Neuronal stem cell (in vitro differentiated cells): ENCODE measurements around the gene CDKN2A.
"Not testable (repeated sequence)": the region's sequence is repeated elsewhere in the genome, so short reads cannot be mapped to it uniquely, and the experiment has no call there.

Experiments used
- DNase-seq: peaks from one replicate; pipeline ENCODE4 v3.0.0-alpha.2; 2013; ENCODE audit warnings: low spot score
- H2AFZ ChIP-seq: one replicate; pipeline ENCODE4 v1.6.1; 2013; ENCODE audit warnings: mild to moderate bottlenecking, low read length, inconsistent platforms
- H2AK5ac ChIP-seq: 2 replicates; pipeline ENCODE4 v1.6.1; 2013; ENCODE audit warnings: low read depth, mild to moderate bottlenecking, inconsistent platforms, low read length, moderate library complexity, mixed read lengths
- H2BK120ac ChIP-seq: 2 replicates; pipeline ENCODE4 v1.6.1; 2013; ENCODE audit warnings: low read depth, mild to moderate bottlenecking, inconsistent platforms, low read length, moderate library complexity, mixed read lengths
- H2BK12ac ChIP-seq: one replicate; pipeline ENCODE4 v1.6.1; 2013; ENCODE audit warnings: low read length, inconsistent platforms
- H2BK15ac ChIP-seq: 2 replicates; pipeline ENCODE4 v1.6.1; 2013; ENCODE audit warnings: mild to moderate bottlenecking, low read length, inconsistent platforms, mixed read lengths
- H2BK5ac ChIP-seq: one replicate; pipeline ENCODE4 v1.6.1; 2013; ENCODE audit warnings: inconsistent platforms, mild to moderate bottlenecking, low read length, moderate library complexity
- H3K14ac ChIP-seq: one replicate; pipeline ENCODE4 v1.6.1; 2013; ENCODE audit warnings: low read length, inconsistent platforms
- H3K18ac ChIP-seq: 2 replicates; pipeline ENCODE4 v1.6.1; 2013; ENCODE audit warnings: low read length, inconsistent platforms
- H3K23ac ChIP-seq: 2 replicates; pipeline ENCODE4 v1.6.1; 2013; ENCODE audit warnings: low read depth, mild to moderate bottlenecking, mixed read lengths, low read length, inconsistent platforms; ENCODE audit not compliant: poor library complexity
- H3K27ac ChIP-seq: replicated peaks from 3 replicates; pipeline ENCODE4 v1.5.1; 2013; ENCODE audit warnings: low read length, inconsistent platforms
- H3K27me3 ChIP-seq, 3 experiments: 2 replicates each; pipeline ENCODE4 v1.6.1; 2013; ENCODE audit warnings: low read length in 3 of 3, mild to moderate bottlenecking in 2 of 3, inconsistent platforms in 1 of 3, low read depth in 1 of 3, mixed read lengths in 1 of 3, moderate library complexity in 1 of 3; ENCODE audit not compliant: control insufficient read depth in 3 of 3, insufficient read depth in 3 of 3
- H3K36me3 ChIP-seq, 2 donors: replicated peaks in 1 of 2; 2 replicates each; pipeline ENCODE4 v1.6.1; 2013; ENCODE audit warnings: low read length in 2 of 2; ENCODE audit not compliant: control insufficient read depth in 2 of 2, insufficient read depth in 2 of 2
- H3K4ac ChIP-seq: 2 replicates; pipeline ENCODE4 v1.6.1; 2013; ENCODE audit warnings: inconsistent platforms, mild to moderate bottlenecking, low read length, moderate library complexity
- H3K4me1 ChIP-seq, 2 donors: 1 replicate in 1 of 2; 2 replicates in 1 of 2; pipeline ENCODE4 v1.6.1; 2013; ENCODE audit warnings: low read length in 2 of 2, low read depth in 1 of 2; ENCODE audit not compliant: control insufficient read depth in 2 of 2, insufficient read depth in 1 of 2
- H3K4me2 ChIP-seq: one replicate; pipeline ENCODE4 v1.6.1; 2013; ENCODE audit warnings: mild to moderate bottlenecking, low read length, inconsistent platforms; ENCODE audit not compliant: insufficient read depth, poor library complexity, severe bottlenecking
- H3K4me3 ChIP-seq, 2 donors: 2 replicates each; pipeline ENCODE4 v1.5.1; 2013; ENCODE audit warnings: low read length in 2 of 2, mild to moderate bottlenecking in 2 of 2, inconsistent platforms in 1 of 2, moderate library complexity in 1 of 2
- H3K79me1 ChIP-seq: one replicate; pipeline ENCODE4 v1.6.1; 2013; ENCODE audit warnings: low read depth, mild to moderate bottlenecking, inconsistent platforms, low read length, moderate library complexity
- H3K9ac ChIP-seq: one replicate; pipeline ENCODE4 v1.6.1; 2013; ENCODE audit warnings: mild to moderate bottlenecking, low read depth, low read length, inconsistent platforms; ENCODE audit not compliant: poor library complexity
- H3K9me3 ChIP-seq, 2 donors: replicated peaks in 1 of 2; 2 replicates each; pipeline versions ENCODE3 to v1.6.1; 2013; ENCODE audit warnings: low read length in 2 of 2, mild to moderate bottlenecking in 2 of 2, inconsistent platforms in 1 of 2, low read depth in 1 of 2, mixed read lengths in 1 of 2, moderate library complexity in 1 of 2; ENCODE audit not compliant: control insufficient read depth in 2 of 2, insufficient read depth in 1 of 2
- H4K8ac ChIP-seq: one replicate; pipeline ENCODE4 v1.6.1; 2013; ENCODE audit warnings: low read depth, mild to moderate bottlenecking, inconsistent platforms, low read length, moderate library complexity
- H4K91ac ChIP-seq: one replicate; pipeline ENCODE4 v1.6.1; 2013; ENCODE audit warnings: low read length, low read depth, mild to moderate bottlenecking, inconsistent platforms; ENCODE audit not compliant: poor library complexity
- WGBS, 2 donors: extraction: QIAGEN DNeasy Blood & Tissue Kit; methylation state at CpG; one replicate each; pipeline ENCODE4 v1.1.7; 2013; ENCODE audit warnings: missing lambda C conversion rate in 2 of 2, mixed read lengths in 1 of 2; ENCODE audit not compliant: insufficient read length in 2 of 2, insufficient replicate concordance in 1 of 2; ENCODE audit errors: extremely low coverage in 2 of 2; 5-methylcytosine and 5-hydroxymethylcytosine counted together

The CDKN2A gene

DNA sequence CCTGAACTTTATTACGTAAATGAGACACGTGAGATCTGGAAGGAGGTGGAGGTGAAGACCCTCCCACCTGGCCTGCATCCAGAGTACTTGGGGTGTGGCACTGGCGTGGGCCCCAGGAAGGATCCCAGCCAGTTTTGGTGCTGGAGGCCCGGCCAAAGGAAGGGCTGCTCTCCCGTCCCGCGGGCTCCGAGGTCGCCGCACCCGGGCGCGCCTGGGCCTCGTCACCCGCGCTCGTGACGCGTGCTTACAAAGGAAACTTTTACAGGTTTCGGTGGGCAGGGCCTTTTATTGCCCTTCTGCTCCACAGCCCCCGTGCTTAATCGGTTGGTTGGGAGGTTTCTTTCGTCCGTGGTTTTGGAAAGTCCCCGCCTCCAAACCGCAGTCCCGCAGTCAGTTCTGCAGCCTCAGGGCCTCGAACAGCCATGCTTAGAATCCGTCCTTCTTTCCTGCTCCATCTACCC lies 29.2 kb downstream of the CDKN2A start:
- Histone ChIP-seq H2BK12ac (no peak overlapping the region), H3K27me3 (peaks cover 39 to 79% (median 60%) of the 10 kb centered on the region in 3 experiments), H3K9ac (no peak overlapping the region)

GRCh38 chr9:21961569-21961968 lies 32.6 kb downstream of the CDKN2A start:
- Histone ChIP-seq H2BK15ac (no peak overlapping the region), H3K27me3 (peaks cover 15 to 61% (median 26%) of the 10 kb centered on the region in 3 experiments), H2AFZ (no peak overlapping the region), H3K23ac (no peak overlapping the region), H3K27ac (no peak overlapping the region), H3K18ac (no peak overlapping the region), H2BK120ac (no peak overlapping the region), H3K9ac (no peak overlapping the region), H3K4ac (no peak overlapping the region), H2BK5ac (no peak overlapping the region), H3K14ac (no peak overlapping the region), H4K91ac (no peak overlapping the region), H3K9me3 (no peaks in the 10 kb centered on the region), H3K79me1 (no peaks in the 10 kb centered on the region), H3K36me3 (no peaks in the 10 kb centered on the region), H2AK5ac (no peak overlapping the region), H3K4me2 (no peak overlapping the region), H2BK12ac (no peak overlapping the region), H4K8ac (no peak overlapping the region), H3K4me1 (peaks cover 2 to 9% of the 10 kb centered on the region in 2 donors), H3K4me3 (no peak overlapping the region)
- no peak for DNase-seq
- WGBS, 2 donors = no CpG with 5 or more reads among the region's 2 CpGs

More for the DNA sequence above, 29.2 kb downstream of the CDKN2A start:
- Histone ChIP-seq H3K79me1 (no peaks in the 10 kb centered on the region), H2BK120ac (no peak overlapping the region), H3K9me3 (peaks cover 3 to 9% of the 10 kb centered on the region in 2 donors), H3K36me3 (no peaks in the 10 kb centered on the region), H3K14ac (no peak overlapping the region), H3K27ac (no peak overlapping the region), H4K8ac (no peak overlapping the region), H4K91ac (no peak overlapping the region), H3K4ac (no peak overlapping the region), H3K4me3 (peak overlapping the region; percentile 29 to 46), H3K23ac (no peak overlapping the region), H3K4me1 (peaks cover 2 to 9% of the 10 kb centered on the region in 2 donors), H2BK5ac (no peak overlapping the region), H2AK5ac (no peak overlapping the region), H3K4me2 (peak overlapping the region; percentile 60), H2BK15ac (no peak overlapping the region), H2AFZ (peak overlapping the region; percentile 93), H3K18ac (no peak overlapping the region)
- DNase-seq = no peak
- no CpG with 5 or more reads among the region's 29 CpGs for WGBS, 2 donors

GRCh38 chr9:21959268-21959667 lies 34.9 kb downstream of the CDKN2A start:
- peaks cover 0 to 41% (median 5%) of the 10 kb centered on the region in 3 experiments for H3K27me3 ChIP-seq
- not testable (repeated sequence) for H3K4me1 ChIP-seq, H3K4me3 ChIP-seq, H2BK15ac ChIP-seq, H2BK5ac ChIP-seq, DNase-seq, H2BK12ac ChIP-seq, H3K4me2 ChIP-seq, H3K9me3 ChIP-seq, H3K18ac ChIP-seq, H4K8ac ChIP-seq, H4K91ac ChIP-seq, H3K27ac ChIP-seq, H3K9ac ChIP-seq, H3K23ac ChIP-seq, H2BK120ac ChIP-seq, H3K36me3 ChIP-seq, H2AFZ ChIP-seq, H2AK5ac ChIP-seq, H3K14ac ChIP-seq, H3K79me1 ChIP-seq, H3K4ac ChIP-seq
- no CpG with 5 or more reads among the region's 33 CpGs for WGBS, 2 donors

DNA sequence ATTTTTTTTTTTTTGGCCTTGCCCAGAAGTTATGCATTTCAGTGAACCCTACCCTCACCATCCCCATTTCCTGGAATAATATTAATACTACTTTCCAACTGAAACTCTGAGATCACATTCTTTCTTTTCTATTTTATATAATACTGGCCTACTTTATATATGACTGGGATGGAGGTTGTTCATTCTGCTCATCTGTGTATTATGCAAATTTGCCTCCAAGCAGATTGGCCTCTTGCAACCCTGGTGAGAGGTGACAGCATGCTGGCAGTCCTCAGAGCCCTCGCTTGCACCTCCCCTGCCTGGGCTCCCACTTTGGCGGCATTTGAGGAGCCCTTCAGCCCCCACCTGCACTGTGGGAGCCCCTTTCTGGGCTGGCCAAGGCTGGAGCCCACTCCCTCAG lies 35.4 kb downstream of the CDKN2A start:
- Histone ChIP-seq H3K27me3 (peaks cover 0 to 40% (median 3%) of the 10 kb centered on the region in 3 experiments), H3K18ac (no peak overlapping the region), H3K23ac (no peak overlapping the region), H2AK5ac (no peak overlapping the region), H3K9me3 (no peaks in the 10 kb centered on the region), H2AFZ (no peak overlapping the region), H2BK15ac (no peak overlapping the region), H3K4ac (no peak overlapping the region), H3K27ac (no peak overlapping the region), H2BK120ac (no peak overlapping the region), H4K91ac (no peak overlapping the region), H2BK5ac (no peak overlapping the region), H3K79me1 (no peaks in the 10 kb centered on the region), H2BK12ac (no peak overlapping the region), H3K14ac (no peak overlapping the region), H3K9ac (no peak overlapping the region), H3K4me3 (no peak overlapping the region), H3K4me2 (no peak overlapping the region), H4K8ac (no peak overlapping the region), H3K36me3 (no peaks in the 10 kb centered on the region), H3K4me1 (no peaks in the 10 kb centered on the region)
- WGBS, 2 donors = no CpG with 5 or more reads among the region's 2 CpGs
- DNase-seq = no peak
